Stimulated activated CD8-positive, alpha-beta memory T cell treated with anti-CD3 and anti-CD28 coated beads, Interleukin-2, amount 100 ng/mL, for 1 hour (primary cell): ENCODE results near the gene SUN1.
"Not testable (repeated sequence)": the region's sequence is repeated elsewhere in the genome, so short reads cannot be mapped to it uniquely, and the experiment has no call there.

Experiments used
- DNase-seq, 2 donors: peaks; one replicate each; pipeline ENCODE4 v3.0.0-alpha.2; 2020; ENCODE audit warnings: low read depth in 2 of 2

The SUN1 gene

DNA sequence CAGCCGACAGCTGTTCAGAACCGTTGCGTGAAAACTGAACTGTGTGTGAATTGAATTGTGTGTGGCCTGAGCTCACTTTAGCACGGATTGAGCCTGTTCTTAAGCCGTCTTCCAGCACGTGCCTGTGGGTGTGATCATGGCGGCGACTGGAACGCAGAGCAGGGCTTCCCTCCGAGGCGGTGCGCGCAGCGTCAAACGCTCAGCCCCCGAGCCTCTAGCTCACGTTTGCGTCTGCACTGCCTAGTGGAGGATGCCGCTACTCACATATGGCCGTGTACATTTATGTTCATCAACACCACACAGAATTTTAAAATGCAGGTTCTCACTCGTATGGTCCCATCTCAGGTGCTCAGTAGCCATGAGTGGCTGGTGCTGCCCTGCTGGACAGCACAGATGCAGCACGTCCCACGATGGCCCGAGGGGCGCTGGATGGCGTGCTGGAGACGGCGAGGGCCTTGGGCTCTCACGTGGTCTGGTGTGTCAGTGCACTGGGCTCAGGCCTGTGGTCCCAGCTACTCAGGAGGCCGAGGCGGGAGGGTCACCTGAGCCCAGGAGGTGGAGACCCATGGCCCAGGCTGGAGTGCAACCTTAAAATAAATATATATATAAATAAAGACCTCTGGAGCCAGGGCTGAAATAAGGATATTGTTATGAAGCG, 22.0 kb downstream of the SUN1 start:
- no peak for DNase-seq

- DNase-seq: no peak
These were observed 23.6 kb downstream of the SUN1 start for GRCh38 chr7:855686-856369.

GRCh38 chr7:856444-857095, 24.3 kb downstream of the SUN1 start:
- DNase-seq: no peak

DNA sequence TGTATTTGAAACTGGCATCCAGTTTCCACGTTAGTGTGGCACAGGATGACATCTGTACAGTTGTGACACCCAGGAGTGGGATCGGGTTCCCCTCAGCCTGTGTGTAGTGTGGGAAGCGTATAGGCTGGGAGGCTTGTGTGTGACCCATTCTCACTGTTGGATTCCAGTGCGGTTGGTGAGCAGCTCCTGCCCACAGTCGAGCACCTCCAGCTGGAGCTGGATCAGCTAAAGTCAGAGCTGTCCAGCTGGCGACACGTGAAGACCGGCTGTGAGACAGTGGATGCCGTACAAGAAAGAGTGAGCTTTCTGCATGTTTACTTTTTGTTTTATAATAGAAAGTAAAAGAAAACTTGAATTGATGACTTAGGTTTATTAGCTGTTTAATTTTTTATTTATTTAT, 25.4 kb downstream of the SUN1 start:
- no peak for DNase-seq

GRCh38 chr7:859359-860030, 27.2 kb downstream of the SUN1 start:
- DNase-seq: no peak

DNA sequence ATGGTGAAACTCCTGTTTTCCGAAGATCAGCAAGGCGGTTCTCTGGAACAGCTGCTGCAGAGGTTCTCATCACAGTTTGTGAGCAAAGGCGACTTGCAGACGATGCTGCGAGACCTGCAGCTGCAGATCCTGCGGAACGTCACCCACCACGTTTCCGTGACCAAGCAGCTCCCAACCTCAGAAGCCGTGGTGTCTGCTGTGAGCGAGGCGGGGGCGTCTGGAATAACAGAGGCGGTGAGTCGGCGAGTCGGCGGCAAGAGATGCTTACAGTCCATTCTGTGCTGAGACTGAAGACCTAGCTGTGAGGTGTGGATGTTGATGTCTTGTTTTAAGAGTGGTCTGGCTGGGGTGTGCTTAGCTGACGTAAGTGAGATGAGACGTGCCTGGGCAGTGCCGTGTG, 27.9 kb downstream of the SUN1 start:
- DNase-seq: no peak

GRCh38 chr7:861222-861621, 28.9 kb downstream of the SUN1 start:
- no peak for DNase-seq

DNA sequence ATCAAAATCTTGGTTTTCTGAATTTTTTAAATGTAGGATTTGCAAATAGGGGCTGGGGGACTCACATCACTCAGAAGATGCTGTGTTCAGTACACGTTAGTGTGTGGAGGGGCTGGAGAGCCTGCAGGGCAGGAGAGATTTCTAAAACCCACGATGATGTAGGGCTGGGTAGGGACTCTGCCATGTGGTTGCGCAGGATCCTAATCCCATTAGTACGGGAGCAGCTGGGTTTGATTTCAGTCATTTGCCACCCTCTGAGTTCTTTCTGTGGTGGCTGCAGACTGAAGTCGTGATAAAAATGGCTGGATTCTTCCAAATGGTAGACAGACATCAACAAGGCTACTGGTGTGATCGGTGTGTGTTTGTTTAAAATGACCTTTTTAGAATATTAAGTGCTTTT, 29.9 kb downstream of the SUN1 start:
- DNase-seq: no peak

DNA sequence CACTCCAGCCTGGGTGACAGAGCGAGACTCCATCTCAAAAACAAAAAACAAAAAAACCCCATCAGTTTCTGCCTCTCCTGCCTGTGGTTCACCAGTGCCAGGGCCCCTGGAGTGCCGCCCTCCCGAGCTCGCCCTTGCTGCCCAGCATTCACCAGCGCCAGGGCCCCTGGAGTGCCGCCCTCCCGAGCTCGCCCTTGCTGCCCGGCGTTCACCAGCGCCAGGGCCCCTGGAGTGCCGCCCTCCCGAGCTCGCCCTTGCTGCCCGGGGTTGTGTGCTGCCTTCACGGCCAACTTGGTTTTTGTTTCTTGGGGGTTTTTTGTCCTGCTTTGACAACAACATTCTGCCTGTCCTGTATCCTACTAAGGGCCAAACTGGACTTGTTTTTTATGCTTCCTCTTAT, 30.8 kb downstream of the SUN1 start:
- no peak for DNase-seq

- no peak for DNase-seq
These were observed 33.6 kb downstream of the SUN1 start for GRCh38 chr7:865921-866320.

DNA sequence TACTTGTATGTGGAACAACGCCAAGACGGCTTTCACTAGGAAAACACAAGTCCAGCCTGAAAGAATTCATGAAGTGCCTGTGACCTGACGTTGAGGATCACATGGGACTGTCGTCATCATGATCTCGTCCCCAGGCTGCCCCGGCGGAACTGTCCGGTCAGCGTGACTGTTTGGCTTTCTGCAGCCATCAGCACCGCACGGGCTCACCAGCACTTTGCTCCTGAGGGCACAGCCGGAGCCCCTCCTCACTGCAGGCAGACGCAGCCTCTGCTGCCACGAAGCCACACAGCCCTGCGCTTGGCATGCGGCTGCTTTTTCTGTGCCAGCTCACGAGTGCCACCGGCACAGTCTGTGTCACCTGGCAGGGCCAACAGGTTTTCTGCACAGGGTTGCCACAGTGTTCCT, 34.7 kb downstream of the SUN1 start:
- DNase-seq: no peak

GRCh38 chr7:867406-868188, 35.3 kb downstream of the SUN1 start:
- DNase-seq: no peak

DNA sequence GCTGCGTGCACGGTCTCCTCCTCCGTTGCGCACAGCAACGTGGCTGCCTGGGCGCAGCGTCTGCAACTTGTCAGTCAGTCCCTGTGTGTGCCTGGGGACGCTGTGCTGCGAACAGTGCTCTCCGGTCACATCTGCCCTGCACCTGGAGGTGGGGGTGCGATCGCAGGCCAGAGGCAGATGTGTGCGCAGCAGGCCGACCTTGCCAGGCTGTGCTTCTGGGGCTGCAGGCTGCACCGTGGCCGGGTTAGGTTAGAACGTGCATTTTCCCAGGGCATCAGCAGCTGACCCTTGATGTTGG, 35.9 kb downstream of the SUN1 start:
- DNase-seq: no peak

- no peak for DNase-seq
These were observed 37.1 kb downstream of the SUN1 start for GRCh38 chr7:869348-869747.

DNA sequence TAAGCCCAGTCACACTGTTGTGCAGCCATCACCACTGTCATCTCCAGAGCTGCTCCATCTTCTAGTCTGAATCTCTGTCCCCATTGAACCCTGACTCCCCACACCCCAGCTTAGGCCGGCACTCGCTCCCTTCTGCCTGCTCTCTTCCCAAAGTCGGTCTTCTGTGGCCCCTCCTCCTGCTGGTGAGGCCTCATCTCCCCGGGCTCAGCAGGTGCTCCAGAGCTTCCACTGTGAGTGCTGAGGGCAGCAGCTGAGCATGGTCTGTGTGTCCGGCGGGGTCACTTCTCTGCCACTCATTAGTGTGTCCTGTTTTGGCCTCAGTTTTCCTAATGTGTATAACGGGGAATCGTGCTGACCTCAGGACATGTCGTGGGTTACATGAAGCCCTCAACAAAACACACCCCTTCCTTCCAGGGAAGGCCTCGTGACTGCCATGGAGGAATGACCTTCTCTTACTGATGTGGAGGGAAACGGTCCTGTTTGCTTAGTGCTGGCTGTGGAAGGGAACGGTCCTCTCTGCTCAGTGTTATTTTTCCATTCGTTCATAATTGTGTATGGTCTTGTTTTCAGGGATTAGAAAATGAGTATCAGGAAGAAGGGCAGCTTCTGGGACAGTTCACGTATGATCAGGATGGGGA, 39.7 kb downstream of the SUN1 start:
- DNase-seq: no peak

DNA sequence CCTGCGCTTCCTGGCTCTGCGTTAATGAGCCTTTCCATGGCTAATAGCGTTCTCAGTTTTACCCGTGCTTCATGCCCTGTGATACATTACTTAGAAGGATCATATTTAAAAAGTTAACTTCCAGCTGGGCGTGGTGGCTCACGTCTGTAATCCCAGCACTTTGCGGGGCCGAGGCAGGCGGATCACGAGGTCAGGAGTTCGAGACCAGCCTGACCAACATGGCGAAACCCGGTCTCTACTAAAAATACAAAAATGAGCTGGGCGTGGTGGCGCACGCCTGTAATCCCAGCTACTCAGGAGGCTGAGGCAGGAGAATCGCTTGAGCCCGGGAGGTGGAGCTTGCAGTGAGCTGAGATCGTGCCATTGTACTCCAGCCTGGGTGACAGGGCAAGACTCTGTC, 40.4 kb downstream of the SUN1 start:
- not testable (repeated sequence) for DNase-seq

- peak; percentile 39 to 46 for DNase-seq
These were observed 41.2 kb downstream of the SUN1 start for GRCh38 chr7:873367-874002.

DNA sequence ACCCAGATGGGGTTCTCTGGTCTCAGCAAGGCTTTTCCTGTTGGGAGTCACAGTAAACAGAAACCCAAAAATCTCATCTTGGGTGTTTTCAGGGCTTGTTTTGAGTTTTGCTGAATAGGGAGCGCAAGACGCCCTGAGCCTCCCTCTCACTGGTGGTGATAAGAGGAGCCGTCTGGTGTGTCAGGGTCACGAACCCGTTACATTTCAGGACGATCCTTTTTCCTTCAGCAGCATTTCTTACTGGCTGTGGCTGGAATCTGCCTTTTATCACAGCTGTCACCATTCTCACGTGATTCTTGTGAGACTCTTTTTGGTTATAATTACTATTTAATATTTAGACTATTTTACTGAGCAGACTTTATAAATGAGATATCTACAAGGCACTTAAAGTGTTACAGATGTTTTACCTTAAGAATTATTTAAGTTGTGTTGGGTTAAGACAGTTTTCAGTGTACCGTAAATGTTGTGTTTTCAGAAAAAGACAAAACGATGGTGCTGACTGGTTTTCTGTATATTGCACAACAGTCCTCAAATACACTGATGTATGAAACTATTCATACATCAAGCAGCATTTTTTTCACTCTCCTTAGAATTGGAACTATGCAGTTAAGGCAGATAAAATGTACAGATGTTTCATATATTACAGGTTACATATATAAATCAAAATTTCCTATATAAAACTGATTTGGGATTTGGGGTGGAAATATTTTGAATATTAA, 41.9 kb downstream of the SUN1 start:
- no peak for DNase-seq

DNA sequence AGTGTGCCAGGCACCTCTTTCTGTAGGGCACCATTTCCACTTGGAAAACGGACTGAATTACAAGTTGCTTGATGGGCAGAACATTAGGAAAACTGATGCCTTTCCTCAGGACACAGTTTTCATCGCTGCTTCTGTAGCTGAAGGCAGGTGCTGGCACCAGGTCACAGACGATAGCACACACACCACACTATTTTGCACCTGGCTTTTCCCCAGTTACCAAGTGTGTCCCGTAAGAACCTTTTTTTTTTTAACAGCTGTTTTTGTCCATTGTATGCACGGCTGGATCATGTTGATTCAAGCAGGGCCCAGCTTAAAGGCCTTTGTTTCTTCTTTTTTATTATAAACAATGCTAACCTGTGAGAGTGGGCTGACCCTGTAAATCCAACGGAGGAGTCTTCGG, 42.8 kb downstream of the SUN1 start:
- DNase-seq: no peak

GRCh38 chr7:875476-876076, 43.3 kb downstream of the SUN1 start:
- no peak for DNase-seq
